GM19351 (cell line): Measurements from ENCODE around the gene PAPPA.

ENCODE experiments used
- ATAC-seq: cut with Tn5 transposase; IDR thresholded peaks from one replicate; pipeline ENCODE4 v1.9.1; 2021; ENCODE audit warnings: mild to moderate bottlenecking, moderate library complexity; ENCODE audit not compliant: unreplicated experiment

The PAPPA gene

GRCh38 chr9:116271991-116272390, 118.4 kb downstream of the PAPPA start:
- ATAC-seq = no peak

- ATAC-seq = no peak
Observed at GRCh38 chr9:116274293-116274692, 120.7 kb downstream of the PAPPA start.

GRCh38 chr9:116275418-116276195, 122.0 kb downstream of the PAPPA start:
- no peak for ATAC-seq

- no peak for ATAC-seq
Observed at GRCh38 chr9:116276196-116276493, 122.6 kb downstream of the PAPPA start.

- no peak for ATAC-seq
Observed at GRCh38 chr9:116276651-116277121, 123.1 kb downstream of the PAPPA start.

- ATAC-seq = no peak
Observed at GRCh38 chr9:116278326-116278725, 124.7 kb downstream of the PAPPA start.

- no peak for ATAC-seq
Observed at GRCh38 chr9:116279230-116279629, 125.6 kb downstream of the PAPPA start.

- ATAC-seq = no peak
Observed at GRCh38 chr9:116280529-116280928, 126.9 kb downstream of the PAPPA start.

- no peak for ATAC-seq
Observed at GRCh38 chr9:116282597-116282996, 129.0 kb downstream of the PAPPA start.

- ATAC-seq = no peak
Observed at GRCh38 chr9:116284518-116284917, 130.9 kb downstream of the PAPPA start.

GRCh38 chr9:116285320-116285719, 131.7 kb downstream of the PAPPA start:
- no peak for ATAC-seq

- ATAC-seq = no peak
Observed at GRCh38 chr9:116286297-116286696, 132.7 kb downstream of the PAPPA start.

- ATAC-seq = no peak
Observed at GRCh38 chr9:116287721-116288120, 134.1 kb downstream of the PAPPA start.

- ATAC-seq = no peak
Observed at GRCh38 chr9:116288658-116289057, 135.1 kb downstream of the PAPPA start.

GRCh38 chr9:116297346-116297745, 143.8 kb downstream of the PAPPA start:
- no peak for ATAC-seq

GRCh38 chr9:116298249-116298648, 144.7 kb downstream of the PAPPA start:
- no peak for ATAC-seq

GRCh38 chr9:116298878-116299391, 145.3 kb downstream of the PAPPA start:
- ATAC-seq = no peak

GRCh38 chr9:116300360-116300870, 146.8 kb downstream of the PAPPA start:
- ATAC-seq = no peak

- no peak for ATAC-seq
Observed at GRCh38 chr9:116303270-116303669, 149.7 kb downstream of the PAPPA start.

GRCh38 chr9:116303886-116304538, 150.4 kb downstream of the PAPPA start:
- no peak for ATAC-seq

GRCh38 chr9:116304761-116305160, 151.2 kb downstream of the PAPPA start:
- ATAC-seq = no peak

GRCh38 chr9:116308076-116308475, 154.5 kb downstream of the PAPPA start:
- no peak for ATAC-seq
